H9 (cell line): Measurements from ENCODE around the gene POU1F1. TPM values are rescaled to one million over a fixed set of nuclear protein-coding genes. Genes with fewer than 3 reads are reported as not detected.

Experiments
- DNase-seq: peaks from one replicate; pipeline ENCODE4 v3.0.0-alpha.2; 2017
- H2AFZ ChIP-seq: one replicate; pipeline ENCODE4 v1.6.1; 2013; ENCODE audit warnings: mild to moderate bottlenecking, low read length, control low read depth, moderate library complexity
- H2AK5ac ChIP-seq: 2 replicates; pipeline ENCODE4 v1.6.1; 2013; ENCODE audit warnings: low read length, control low read depth, mixed read lengths; ENCODE audit not compliant: insufficient read length
- H2BK120ac ChIP-seq: one replicate; pipeline ENCODE4 v1.6.1; 2013; ENCODE audit warnings: low read depth, mild to moderate bottlenecking, low read length, control low read depth, inconsistent platforms; ENCODE audit not compliant: poor library complexity, severe bottlenecking
- H2BK12ac ChIP-seq: 2 replicates; pipeline ENCODE4 v1.6.1; 2013; ENCODE audit warnings: low read length, control low read depth, mixed read lengths, low read depth; ENCODE audit not compliant: insufficient read length
- H2BK15ac ChIP-seq: 2 replicates; pipeline ENCODE4 v1.6.1; 2013; ENCODE audit warnings: low read depth, low read length, control low read depth
- H2BK20ac ChIP-seq: one replicate; pipeline ENCODE4 v1.6.1; 2013; ENCODE audit warnings: low read depth, mild to moderate bottlenecking, low read length, control low read depth, inconsistent platforms; ENCODE audit not compliant: poor library complexity, severe bottlenecking
- H2BK5ac ChIP-seq: 2 replicates; pipeline ENCODE4 v1.6.1; 2013; ENCODE audit warnings: low read length, control low read depth, mixed read lengths; ENCODE audit not compliant: insufficient read length
- H3K14ac ChIP-seq: 2 replicates; pipeline ENCODE4 v1.6.1; 2013; ENCODE audit warnings: low read length, control low read depth; ENCODE audit not compliant: insufficient read depth
- H3K18ac ChIP-seq: 2 replicates; pipeline ENCODE4 v1.6.1; 2013; ENCODE audit warnings: low read depth, mild to moderate bottlenecking, mixed read lengths, low read length, control low read depth; ENCODE audit not compliant: insufficient read length
- H3K23ac ChIP-seq: 2 replicates; pipeline ENCODE4 v1.6.1; 2013; ENCODE audit warnings: low read length, control low read depth, mixed read lengths, low read depth; ENCODE audit not compliant: insufficient read length
- H3K23me2 ChIP-seq: 2 replicates; pipeline ENCODE4 v1.6.1; 2013; ENCODE audit warnings: low read depth, mild to moderate bottlenecking, mixed read lengths, low read length, control low read depth; ENCODE audit not compliant: insufficient read length, poor library complexity, severe bottlenecking
- H3K27ac ChIP-seq: 2 replicates; pipeline ENCODE4 v1.5.1; 2013; ENCODE audit warnings: low read length, control low read depth, mixed read lengths, low read depth; ENCODE audit not compliant: insufficient read length
- H3K27me3 ChIP-seq: 2 replicates; pipeline ENCODE4 v1.6.1; 2013; ENCODE audit warnings: low read length, control low read depth, inconsistent platforms; ENCODE audit not compliant: insufficient read depth
- H3K4ac ChIP-seq: 2 replicates; pipeline ENCODE4 v1.6.1; 2013; ENCODE audit warnings: low read depth, mild to moderate bottlenecking, control low read depth, inconsistent platforms, low read length, moderate library complexity
- H3K4me1 ChIP-seq: 2 replicates; pipeline ENCODE4 v1.6.1; 2013; ENCODE audit warnings: low read length, control low read depth, inconsistent platforms; ENCODE audit not compliant: insufficient read depth
- H3K4me2 ChIP-seq: 2 replicates; pipeline ENCODE4 v1.6.1; 2013; ENCODE audit warnings: low read length, control low read depth, mixed read lengths; ENCODE audit not compliant: insufficient read length, insufficient read depth
- H3K56ac ChIP-seq: 2 replicates; pipeline ENCODE4 v1.6.1; 2013; ENCODE audit warnings: low read depth, mild to moderate bottlenecking, mixed read lengths, low read length, control low read depth; ENCODE audit not compliant: insufficient read length
- H3K79me1 ChIP-seq: 2 replicates; pipeline ENCODE4 v1.6.1; 2013; ENCODE audit warnings: low read depth, mild to moderate bottlenecking, moderate library complexity, low read length, control low read depth, inconsistent platforms; ENCODE audit not compliant: insufficient read depth, poor library complexity, severe bottlenecking
- H3K79me2 ChIP-seq: 2 replicates; pipeline ENCODE4 v1.6.1; 2013; ENCODE audit warnings: low read length, control low read depth, inconsistent platforms; ENCODE audit not compliant: insufficient read depth
- H3K9ac ChIP-seq: 2 replicates; pipeline ENCODE4 v1.6.1; 2013; ENCODE audit warnings: low read length, control low read depth, mixed read lengths; ENCODE audit not compliant: insufficient read length; ENCODE audit errors: extremely low read depth
- H3K9me3 ChIP-seq: one replicate; pipeline ENCODE4 v1.6.1; 2013; ENCODE audit warnings: low read depth, low read length, inconsistent platforms; ENCODE audit not compliant: control insufficient read depth
- H3T11ph ChIP-seq: one replicate; pipeline ENCODE4 v1.6.1; 2013; ENCODE audit warnings: mild to moderate bottlenecking, low read length, control low read depth, inconsistent platforms
- H4K20me1 ChIP-seq: one replicate; pipeline ENCODE4 v1.6.1; 2013; ENCODE audit not compliant: control insufficient read depth, insufficient read length, insufficient read depth
- H4K5ac ChIP-seq: 2 replicates; pipeline ENCODE4 v1.6.1; 2013; ENCODE audit warnings: low read depth, mild to moderate bottlenecking, mixed read lengths, low read length, control low read depth; ENCODE audit not compliant: insufficient read length
- H4K8ac ChIP-seq: replicated peaks from 2 replicates; pipeline ENCODE4 v1.6.1; 2013; ENCODE audit warnings: low read length, control low read depth, mixed read lengths, low read depth; ENCODE audit not compliant: insufficient read length
- H4K91ac ChIP-seq: 2 replicates; pipeline ENCODE4 v1.6.1; 2013; ENCODE audit warnings: low read depth, mild to moderate bottlenecking, moderate library complexity, mixed read lengths, low read length, control low read depth; ENCODE audit not compliant: insufficient read length
- H3K27ac Mint-ChIP-seq, 3 experiments: 2 replicates in 2 of 3; 3 replicates in 1 of 3; pipeline ENCODE4 v1.8.0; 2020 to 2021; ENCODE audit warnings: mixed read lengths in 3 of 3, mild to moderate bottlenecking in 1 of 3, moderate library complexity in 1 of 3
- H3K27me3 Mint-ChIP-seq: 2 replicates; pipeline ENCODE4 v1.8.0; 2021; ENCODE audit warnings: low read depth, mild to moderate bottlenecking, moderate library complexity, mixed read lengths
- H3K36me3 Mint-ChIP-seq, 3 experiments: 2 replicates in 2 of 3; 3 replicates in 1 of 3; pipeline ENCODE4 v1.8.0; 2020 to 2021; ENCODE audit warnings: low read depth in 3 of 3, mixed read lengths in 3 of 3; ENCODE audit not compliant: insufficient read depth in 1 of 3
- H3K4me1 Mint-ChIP-seq, 2 experiments: 2 replicates each; pipeline ENCODE4 v1.8.0; 2020; ENCODE audit warnings: mixed read lengths in 2 of 2
- H3K4me3 Mint-ChIP-seq, 2 experiments: 2 replicates in 1 of 2; 3 replicates in 1 of 2; pipeline ENCODE4 v1.8.0; 2020 to 2021; ENCODE audit warnings: mild to moderate bottlenecking in 2 of 2, mixed read lengths in 2 of 2, moderate library complexity in 1 of 2
- H3K9me3 Mint-ChIP-seq, 2 experiments: 2 replicates in 1 of 2; 3 replicates in 1 of 2; pipeline ENCODE4 v1.8.0; 2020; ENCODE audit warnings: mild to moderate bottlenecking in 2 of 2, mixed read lengths in 2 of 2, moderate library complexity in 1 of 2
- CTCF ChIP-seq: fragments of 200-600 bp; sonication (generic); conservative IDR thresholded peaks from 3 replicates; pipeline ENCODE4 v1.8.0; 2021; ENCODE audit warnings: antibody characterized with exemption, mild to moderate bottlenecking
- WGBS: extraction: QIAGEN DNeasy Blood & Tissue Kit; methylation state at CpG from one replicate; pipeline ENCODE4 v1.1.7; 2013; ENCODE audit warnings: missing lambda C conversion rate, low lambda C conversion rate, mixed read lengths; ENCODE audit not compliant: insufficient read length; ENCODE audit errors: extremely low coverage; 5-methylcytosine and 5-hydroxymethylcytosine counted together
- total RNA-seq: library from RNA; stranded (reverse); gene quantifications from 2 replicates; pipeline ENCODE4 v1.2.1, GENCODE V29; 2021

Gene POU1F1
- total RNA-seq, 1 experiment from 2014 or later = not detected

GRCh38 chr3:87261925-87262324 is 14.5 kb downstream of the POU1F1 start:
- Histone ChIP-seq H3K56ac (no peak overlapping the region), H3K27me3 (no peaks in the 10 kb centered on the region), H2AK5ac (no peak overlapping the region), H3K79me2 (no peaks in the 10 kb centered on the region), H3K14ac (no peak overlapping the region), H4K8ac (no peak overlapping the region), H4K5ac (no peak overlapping the region), H3K4me2 (no peak overlapping the region), H3K79me1 (no peaks in the 10 kb centered on the region), H3K23ac (no peak overlapping the region), H2BK20ac (no peak overlapping the region), H2BK15ac (no peak overlapping the region), H3K18ac (no peak overlapping the region), H2BK12ac (no peak overlapping the region), H3K9ac (no peak overlapping the region), H4K20me1 (no peaks in the 10 kb centered on the region), H3K4ac (no peak overlapping the region), H2AFZ (no peak overlapping the region), H3T11ph (no peak overlapping the region), H3K27ac (no peak overlapping the region), H3K23me2 (no peaks in the 10 kb centered on the region), H4K91ac (no peak overlapping the region), H2BK5ac (no peak overlapping the region), H2BK120ac (no peak overlapping the region), H3K9me3 (no peaks in the 10 kb centered on the region), H3K4me1 (no peaks in the 10 kb centered on the region)
- WGBS = no CpG with 5 or more reads among the region's 2 CpGs
- H3K36me3 Mint-ChIP-seq = no peaks in the 10 kb centered on the region
- no peak for TF ChIP-seq CTCF
- no peak overlapping the region for H3K4me3 Mint-ChIP-seq
- H3K9me3 Mint-ChIP-seq = no peaks in the 10 kb centered on the region
- H3K27ac Mint-ChIP-seq = no peak overlapping the region; a peak in 1 of 7 replicates
- no peak for DNase-seq
- H3K4me1 Mint-ChIP-seq = peaks cover 0 to 7% of the 10 kb centered on the region in 2 experiments; a peak in 3 of 4 replicates
- H3K27me3 Mint-ChIP-seq = no peaks in the 10 kb centered on the region
